Hematopoietic multipotent progenitor cell (in vitro differentiated cells): Measurements from ENCODE around the gene GPSM1. TPM values are rescaled to one million over a fixed set of nuclear protein-coding genes. Genes with fewer than 3 reads are reported as not detected.

Source experiments
- DNase-seq, 3 donors: peaks; one replicate each; pipeline ENCODE4 v3.0.0-alpha.2; 2011 to 2015; ENCODE audit warnings: low read depth in 2 of 3, low spot score in 2 of 3
- total RNA-seq: library from RNA; depleted of rRNA; stranded (reverse); fragments of >200 nt; gene quantifications from one replicate; pipeline ENCODE4 v1.2.3, GENCODE V29; 2012

Gene GPSM1
- total RNA-seq, 1 donor = 85.6 TPM

- DNase-seq = no peak
Observed at GRCh38 chr9:136357202-136357725, 29.9 kb downstream of the GPSM1 start.

GRCh38 chr9:136358016-136358415, 30.7 kb downstream of the GPSM1 start:
- DNase-seq = no peak

- DNase-seq = no peak
Observed at GRCh38 chr9:136358888-136359287, 31.5 kb downstream of the GPSM1 start.

- DNase-seq = no peak
Observed at GRCh38 chr9:136359774-136360718, 32.7 kb downstream of the GPSM1 start.

GRCh38 chr9:136361047-136361753, 33.9 kb downstream of the GPSM1 start:
- DNase-seq = no peak

- DNase-seq = no peak
Observed at GRCh38 chr9:136361754-136362449, 34.6 kb downstream of the GPSM1 start.

GRCh38 chr9:136362450-136362784, 35.1 kb downstream of the GPSM1 start:
- DNase-seq = no peak

GRCh38 chr9:136363106-136363948, 36.0 kb downstream of the GPSM1 start, which contains the start of gene DNLZ:
DNLZ (minus strand) TSS chr9:136363744; CDS start chr9:136363714, 30 bp downstream.
- peak; percentile 86 to 94 (median 92) for DNase-seq

- no peak for DNase-seq
Observed at GRCh38 chr9:136363949-136364748, 36.8 kb downstream of the GPSM1 start.

- DNase-seq = no peak
Observed at GRCh38 chr9:136364942-136365774, 37.8 kb downstream of the GPSM1 start.

GRCh38 chr9:136365775-136366222, 38.5 kb downstream of the GPSM1 start:
- DNase-seq = peak in 1 of 3 donors; percentile 39

GRCh38 chr9:136366826-136367225, 39.5 kb downstream of the GPSM1 start:
- DNase-seq = no peak

- DNase-seq = no peak
Observed at GRCh38 chr9:136367296-136368145, 40.2 kb downstream of the GPSM1 start.

GRCh38 chr9:136368190-136368589, 40.9 kb downstream of the GPSM1 start:
- DNase-seq = no peak

GRCh38 chr9:136370037-136370436, 42.7 kb downstream of the GPSM1 start:
- no peak for DNase-seq

- no peak for DNase-seq
Observed at GRCh38 chr9:136370687-136371532, 43.6 kb downstream of the GPSM1 start.
